Measurements from ENCODE around the gene TAS2R39. TPM values are rescaled to one million over a fixed set of nuclear protein-coding genes. Genes with fewer than 3 reads are reported as not detected.

Gene TAS2R39
- total RNA-seq, 1 experiment from 2014 or later, result not detected

GRCh38 chr7:143222782-143223181 is 39.6 kb downstream of the TAS2R39 start:
- peaks cover 16% of the 10 kb centered on the region for H3K27me3 ChIP-seq (replicated peaks; ENCODE audit: insufficient read depth, low read depth, low read length, poor library complexity)
- TF ChIP-seq EZH2 (IDR thresholded peaks at IDR 0.05; ENCODE audit: borderline replicate concordance, low read depth, low read length, poor library complexity, severe bottlenecking) (no peak), CTCF (conservative IDR thresholded peaks at IDR 0.05; ENCODE audit: low read depth, low read length) (no peak)
- ChIA-PET POLR2A (ENCODE audit: low non-redundant PET) (no interaction called here), CTCF (no interaction called here)
- H3K9me3 ChIP-seq (ENCODE audit: low read depth, low read length, poor library complexity, severe bottlenecking), result no peaks in the 10 kb centered on the region
- intact Hi-C loops (cut with micrococcal nuclease; ENCODE audit: unreplicated experiment), result no loop called here
- no peak overlapping the region for H3K4me3 ChIP-seq (ENCODE audit: low read depth, low read length, poor library complexity, severe bottlenecking)
- no peaks in the 10 kb centered on the region for H3K36me3 ChIP-seq (ENCODE audit: insufficient read depth, low read length, poor library complexity, severe bottlenecking)
- no peaks in the 10 kb centered on the region for H3K4me1 ChIP-seq (ENCODE audit: insufficient read depth, low read length, poor library complexity, severe bottlenecking)
- H3K27ac ChIP-seq (ENCODE audit: low read depth, low read length, poor library complexity, severe bottlenecking), result no peak overlapping the region
- no peak for DNase-seq (ENCODE audit: low spot score)
- BruUV-seq (replicated peaks), result no TSS peak

GRCh38 chr7:143223784-143224183 is 40.6 kb downstream of the TAS2R39 start:
- DNase-seq (ENCODE audit: low spot score), result no peak
- CTCF ChIA-PET, result interaction anchor here (1.0 kb wide), 1 partner anchor 9 kb away, joined by 6 read pairs; no protein-coding TSS in a partner anchor

GRCh38 chr7:143225047-143225446 is 41.8 kb downstream of the TAS2R39 start:
- POLR2A ChIA-PET (ENCODE audit: low non-redundant PET), result no interaction called here
- CTCF ChIA-PET, result no interaction called here

More at GRCh38 chr7:143223784-143224183, 40.6 kb downstream of the TAS2R39 start:
- Histone ChIP-seq H3K4me1 (ENCODE audit: insufficient read depth, low read length, poor library complexity, severe bottlenecking) (peaks cover 3% of the 10 kb centered on the region), H3K27me3 (replicated peaks; ENCODE audit: insufficient read depth, low read depth, low read length, poor library complexity) (peaks cover 16% of the 10 kb centered on the region), H3K36me3 (ENCODE audit: insufficient read depth, low read length, poor library complexity, severe bottlenecking) (no peaks in the 10 kb centered on the region), H3K27ac (ENCODE audit: low read depth, low read length, poor library complexity, severe bottlenecking) (no peak overlapping the region), H3K4me3 (ENCODE audit: low read depth, low read length, poor library complexity, severe bottlenecking) (no peak overlapping the region), H3K9me3 (ENCODE audit: low read depth, low read length, poor library complexity, severe bottlenecking) (no peaks in the 10 kb centered on the region)
- POLR2A ChIA-PET (ENCODE audit: low non-redundant PET), result no interaction called here
- intact Hi-C loops (cut with micrococcal nuclease; ENCODE audit: unreplicated experiment), result no loop called here
- TF ChIP-seq EZH2 (IDR thresholded peaks at IDR 0.05; ENCODE audit: borderline replicate concordance, low read depth, low read length, poor library complexity, severe bottlenecking), result no peak
- TF ChIP-seq CTCF (conservative IDR thresholded peaks at IDR 0.05; ENCODE audit: low read depth, low read length), result no peak
- BruUV-seq (replicated peaks), result no TSS peak

More at GRCh38 chr7:143225047-143225446, 41.8 kb downstream of the TAS2R39 start:
- intact Hi-C loops (cut with micrococcal nuclease; ENCODE audit: unreplicated experiment), result no loop called here
- H3K9me3 ChIP-seq (ENCODE audit: low read depth, low read length, poor library complexity, severe bottlenecking), result no peaks in the 10 kb centered on the region
- peaks cover 16% of the 10 kb centered on the region for H3K27me3 ChIP-seq (replicated peaks; ENCODE audit: insufficient read depth, low read depth, low read length, poor library complexity)
- BruUV-seq (replicated peaks), result no TSS peak
- no peak for TF ChIP-seq CTCF (conservative IDR thresholded peaks at IDR 0.05; ENCODE audit: low read depth, low read length)
- TF ChIP-seq EZH2 (IDR thresholded peaks at IDR 0.05; ENCODE audit: borderline replicate concordance, low read depth, low read length, poor library complexity, severe bottlenecking), result no peak
- no peaks in the 10 kb centered on the region for H3K36me3 ChIP-seq (ENCODE audit: insufficient read depth, low read length, poor library complexity, severe bottlenecking)
- H3K27ac ChIP-seq (ENCODE audit: low read depth, low read length, poor library complexity, severe bottlenecking), result no peak overlapping the region
- no peak for DNase-seq (ENCODE audit: low spot score)
- H3K4me3 ChIP-seq (ENCODE audit: low read depth, low read length, poor library complexity, severe bottlenecking), result no peak overlapping the region
- H3K4me1 ChIP-seq (ENCODE audit: insufficient read depth, low read length, poor library complexity, severe bottlenecking), result peaks cover 14% of the 10 kb centered on the region
